ENCODE measurements around the gene SF3B5. TPM values are rescaled to one million over a fixed set of nuclear protein-coding genes. Genes with fewer than 3 reads are reported as not detected.

Gene SF3B5
- total and polyA plus RNA-seq, 9 of the 15 experiments (the other 6 are each of a cell fraction or from before 2014, with no cell fraction given), result 238 to 1,211 (median 407) TPM

- no peak for TF ChIP-seq MCM7 (IDR thresholded peaks at IDR 0.05)
- TF ChIP-seq GMEB1 (CRISPR knock-in tag; IDR thresholded peaks at IDR 0.05), result no peak; the same call in 1 of the 2 replicates
- TF ChIP-seq EWSR1 (IDR thresholded peaks at IDR 0.05; ENCODE audit: borderline replicate concordance, low read depth, partially characterized antibody), result no peak
- TF ChIP-seq KDM5B (IDR thresholded peaks at IDR 0.05; ENCODE audit: insufficient replicate concordance, low read depth, low read length), result peak; percentile 91
- no peak for TF ChIP-seq HSF4 (CRISPR knock-in tag; IDR thresholded peaks at IDR 0.05; ENCODE audit: borderline replicate concordance)
- no peak for TF ChIP-seq ZNF324 (CRISPR knock-in tag; IDR thresholded peaks at IDR 0.05)
- no peak for TF ChIP-seq ZNF77 (CRISPR knock-in tag; IDR thresholded peaks at IDR 0.05)
- TF ChIP-seq BMI1 (IDR thresholded peaks at IDR 0.05; ENCODE audit: low read length), result no peak
- no peak for TF ChIP-seq ZNF140 (CRISPR knock-in tag; IDR thresholded peaks at IDR 0.05)
- TF ChIP-seq HDGF (IDR thresholded peaks at IDR 0.05), result no peak
- no peak for TF ChIP-seq ZNF785 (CRISPR knock-in tag; IDR thresholded peaks at IDR 0.05)
- no peak for TF ChIP-seq ZSCAN32 (CRISPR knock-in tag; IDR thresholded peaks at IDR 0.05)
- TF ChIP-seq ZBTB1 (CRISPR knock-in tag; IDR thresholded peaks at IDR 0.05; ENCODE audit: borderline replicate concordance, low read depth), result peak; percentile 66
- no peak for TF ChIP-seq NR2F6 (CRISPR knock-in tag; IDR thresholded peaks at IDR 0.05)
- no peak for TF ChIP-seq PTTG1 (tag; IDR thresholded peaks at IDR 0.05; ENCODE audit: low read depth)
- no peak for TF ChIP-seq WHSC1 (IDR thresholded peaks at IDR 0.05; ENCODE audit: low read length)
- TF ChIP-seq NFYB (IDR thresholded peaks at IDR 0.05; ENCODE audit: extremely low read depth, insufficient read length), result no peak
- no peak for TF ChIP-seq ZNF3 (CRISPR knock-in tag; IDR thresholded peaks at IDR 0.05)
- peak; percentile 64; the same call in 1 of the 2 replicates for TF ChIP-seq MYNN (IDR thresholded peaks at IDR 0.05)
- no peak for TF ChIP-seq MYNN (CRISPR knock-in tag; IDR thresholded peaks at IDR 0.05)
- no peak; the same call in 1 of the 2 replicates for TF ChIP-seq NCOA1 (IDR thresholded peaks at IDR 0.05; ENCODE audit: low read depth)
- TF ChIP-seq FOXK1 (CRISPR knock-in tag; IDR thresholded peaks at IDR 0.05; ENCODE audit: borderline replicate concordance), result peak; percentile 61; the same call in 1 of the 2 replicates
- TF ChIP-seq BHLHE40 (IDR thresholded peaks at IDR 0.05; ENCODE audit: low read length), result peak; percentile 7; the same call in 1 of the 2 replicates
- no peak for TF ChIP-seq ZNF583 (CRISPR knock-in tag; IDR thresholded peaks at IDR 0.05)
- TF ChIP-seq NR0B1 (IDR thresholded peaks at IDR 0.05; ENCODE audit: partially characterized antibody), result no peak
- TF ChIP-seq, protein P1, sequence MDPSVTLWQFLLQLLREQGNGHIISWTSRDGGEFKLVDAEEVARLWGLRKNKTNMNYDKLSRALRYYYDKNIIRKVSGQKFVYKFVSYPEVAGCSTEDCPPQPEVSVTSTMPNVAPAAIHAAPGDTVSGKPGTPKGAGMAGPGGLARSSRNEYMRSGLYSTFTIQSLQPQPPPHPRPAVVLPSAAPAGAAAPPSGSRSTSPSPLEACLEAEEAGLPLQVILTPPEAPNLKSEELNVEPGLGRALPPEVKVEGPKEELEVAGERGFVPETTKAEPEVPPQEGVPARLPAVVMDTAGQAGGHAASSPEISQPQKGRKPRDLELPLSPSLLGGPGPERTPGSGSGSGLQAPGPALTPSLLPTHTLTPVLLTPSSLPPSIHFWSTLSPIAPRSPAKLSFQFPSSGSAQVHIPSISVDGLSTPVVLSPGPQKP (CRISPR knock-in tag; IDR thresholded peaks at IDR 0.05), result no peak
- no peak for TF ChIP-seq ZBED1 (IDR thresholded peaks at IDR 0.05)
Observed at GRCh38 chr6:144063744-144064401, 31.5 kb downstream of the SF3B5 start (continued).
